ENCODE measurements around the gene NBEA.
"Not testable (repeated sequence)": the region's sequence is repeated elsewhere in the genome, so short reads cannot be mapped to it uniquely, and the experiment has no call there.

NBEA gene

GRCh38 chr13:34941835-34942731, at the start of gene NBEA:
Gene NBEA (plus strand): TSS chr13:34942270. CDS start chr13:34942821, 551 bp downstream.
- H3K4me3 ChIP-seq (ENCODE audit: low read depth in 1 of 2, low read length in 2 of 2): peak within 1 kb of the TSS; percentile 60 to 92
- no peaks in the 10 kb centered on the region for H3K27me3 ChIP-seq (ENCODE audit: low read depth, low read length)
- no peak within 1 kb of the TSS for H3K27ac ChIP-seq (ENCODE audit: low read length)

GRCh38 chr13:34894756-34895155, 47.3 kb upstream of the NBEA start:
- H3K27me3 ChIP-seq (ENCODE audit: low read depth, low read length): no peaks in the 10 kb centered on the region
- H3K4me1 ChIP-seq (ENCODE audit: control insufficient read depth in 1 of 2, insufficient read depth in 2 of 2, low read length in 2 of 2): no peaks in the 10 kb centered on the region
- no peaks in the 10 kb centered on the region for H3K9me3 ChIP-seq (ENCODE audit: control insufficient read depth in 1 of 2, low read length in 2 of 2)
- H3K4me3 ChIP-seq (ENCODE audit: low read depth in 1 of 2, low read length in 2 of 2): no peak overlapping the region
- no peak overlapping the region for H3K27ac ChIP-seq (ENCODE audit: low read length)
- H3K36me3 ChIP-seq (ENCODE audit: control insufficient read depth in 1 of 2, insufficient read depth in 2 of 2, low read length in 2 of 2): no peaks in the 10 kb centered on the region

More at GRCh38 chr13:34941835-34942731, at the start of gene NBEA:
- Histone ChIP-seq H3K4me1 (ENCODE audit: control insufficient read depth in 1 of 2, insufficient read depth in 2 of 2, low read length in 2 of 2) (peaks cover 0 to 7% of the 10 kb centered on the region in 2 donors), H3K36me3 (ENCODE audit: control insufficient read depth in 1 of 2, insufficient read depth in 2 of 2, low read length in 2 of 2) (no peaks in the 10 kb centered on the region), H3K9me3 (ENCODE audit: control insufficient read depth in 1 of 2, low read length in 2 of 2) (no peaks in the 10 kb centered on the region)

- no peaks in the 10 kb centered on the region for H3K36me3 ChIP-seq (ENCODE audit: control insufficient read depth in 1 of 2, insufficient read depth in 2 of 2, low read length in 2 of 2)
- no peak overlapping the region for H3K27ac ChIP-seq (ENCODE audit: low read length)
- no peaks in the 10 kb centered on the region for H3K4me1 ChIP-seq (ENCODE audit: control insufficient read depth in 1 of 2, insufficient read depth in 2 of 2, low read length in 2 of 2)
- no peaks in the 10 kb centered on the region for H3K27me3 ChIP-seq (ENCODE audit: low read depth, low read length)
- H3K9me3 ChIP-seq (ENCODE audit: control insufficient read depth in 1 of 2, low read length in 2 of 2): no peaks in the 10 kb centered on the region
- no peak overlapping the region for H3K4me3 ChIP-seq (ENCODE audit: low read depth in 1 of 2, low read length in 2 of 2)
Observed at GRCh38 chr13:34897220-34897619, 44.9 kb upstream of the NBEA start.

- no peaks in the 10 kb centered on the region for H3K36me3 ChIP-seq (ENCODE audit: control insufficient read depth in 1 of 2, insufficient read depth in 2 of 2, low read length in 2 of 2)
Observed at GRCh38 chr13:34899888-34900287, 42.2 kb upstream of the NBEA start.

GRCh38 chr13:34900288-34900739, 41.8 kb upstream of the NBEA start:
- Histone ChIP-seq H3K4me1 (ENCODE audit: control insufficient read depth in 1 of 2, insufficient read depth in 2 of 2, low read length in 2 of 2) (no peaks in the 10 kb centered on the region), H3K36me3 (ENCODE audit: control insufficient read depth in 1 of 2, insufficient read depth in 2 of 2, low read length in 2 of 2) (no peaks in the 10 kb centered on the region), H3K27ac (ENCODE audit: low read length) (no peak overlapping the region), H3K4me3 (ENCODE audit: low read depth in 1 of 2, low read length in 2 of 2) (no peak overlapping the region), H3K27me3 (ENCODE audit: low read depth, low read length) (no peaks in the 10 kb centered on the region), H3K9me3 (ENCODE audit: control insufficient read depth in 1 of 2, low read length in 2 of 2) (no peaks in the 10 kb centered on the region)

More at GRCh38 chr13:34899888-34900287, 42.2 kb upstream of the NBEA start:
- Histone ChIP-seq H3K4me3 (ENCODE audit: low read depth in 1 of 2, low read length in 2 of 2) (no peak overlapping the region), H3K9me3 (ENCODE audit: control insufficient read depth in 1 of 2, low read length in 2 of 2) (no peaks in the 10 kb centered on the region), H3K27ac (ENCODE audit: low read length) (no peak overlapping the region), H3K27me3 (ENCODE audit: low read depth, low read length) (no peaks in the 10 kb centered on the region), H3K4me1 (ENCODE audit: control insufficient read depth in 1 of 2, insufficient read depth in 2 of 2, low read length in 2 of 2) (no peaks in the 10 kb centered on the region)

- H3K4me1 ChIP-seq (ENCODE audit: control insufficient read depth in 1 of 2, insufficient read depth in 2 of 2, low read length in 2 of 2): no peaks in the 10 kb centered on the region
- no peak overlapping the region for H3K4me3 ChIP-seq (ENCODE audit: low read depth in 1 of 2, low read length in 2 of 2)
- no peaks in the 10 kb centered on the region for H3K36me3 ChIP-seq (ENCODE audit: control insufficient read depth in 1 of 2, insufficient read depth in 2 of 2, low read length in 2 of 2)
- no peaks in the 10 kb centered on the region for H3K27me3 ChIP-seq (ENCODE audit: low read depth, low read length)
- H3K27ac ChIP-seq (ENCODE audit: low read length): no peak overlapping the region
- no peaks in the 10 kb centered on the region for H3K9me3 ChIP-seq (ENCODE audit: control insufficient read depth in 1 of 2, low read length in 2 of 2)
Observed at GRCh38 chr13:34901572-34901971, 40.5 kb upstream of the NBEA start.

GRCh38 chr13:34911159-34911558, 30.9 kb upstream of the NBEA start:
- no peaks in the 10 kb centered on the region for H3K9me3 ChIP-seq (ENCODE audit: control insufficient read depth in 1 of 2, low read length in 2 of 2)
- H3K36me3 ChIP-seq (ENCODE audit: control insufficient read depth in 1 of 2, insufficient read depth in 2 of 2, low read length in 2 of 2): no peaks in the 10 kb centered on the region
- H3K4me1 ChIP-seq (ENCODE audit: control insufficient read depth in 1 of 2, insufficient read depth in 2 of 2, low read length in 2 of 2): no peaks in the 10 kb centered on the region
- H3K27me3 ChIP-seq (ENCODE audit: low read depth, low read length): no peaks in the 10 kb centered on the region
- H3K27ac ChIP-seq (ENCODE audit: low read length): no peak overlapping the region
- no peak overlapping the region for H3K4me3 ChIP-seq (ENCODE audit: low read depth in 1 of 2, low read length in 2 of 2)

GRCh38 chr13:34913040-34913439, 29.0 kb upstream of the NBEA start:
- H3K4me3 ChIP-seq (ENCODE audit: low read depth in 1 of 2, low read length in 2 of 2): no peak overlapping the region
- H3K9me3 ChIP-seq (ENCODE audit: control insufficient read depth in 1 of 2, low read length in 2 of 2): no peaks in the 10 kb centered on the region
- H3K4me1 ChIP-seq (ENCODE audit: control insufficient read depth in 1 of 2, insufficient read depth in 2 of 2, low read length in 2 of 2): no peaks in the 10 kb centered on the region
- H3K27ac ChIP-seq (ENCODE audit: low read length): no peak overlapping the region
- no peaks in the 10 kb centered on the region for H3K27me3 ChIP-seq (ENCODE audit: low read depth, low read length)
- no peaks in the 10 kb centered on the region for H3K36me3 ChIP-seq (ENCODE audit: control insufficient read depth in 1 of 2, insufficient read depth in 2 of 2, low read length in 2 of 2)

- Histone ChIP-seq H3K9me3 (ENCODE audit: control insufficient read depth in 1 of 2, low read length in 2 of 2) (no peaks in the 10 kb centered on the region), H3K27ac (ENCODE audit: low read length) (no peak overlapping the region), H3K36me3 (ENCODE audit: control insufficient read depth in 1 of 2, insufficient read depth in 2 of 2, low read length in 2 of 2) (no peaks in the 10 kb centered on the region), H3K4me1 (ENCODE audit: control insufficient read depth in 1 of 2, insufficient read depth in 2 of 2, low read length in 2 of 2) (no peaks in the 10 kb centered on the region), H3K27me3 (ENCODE audit: low read depth, low read length) (no peaks in the 10 kb centered on the region), H3K4me3 (ENCODE audit: low read depth in 1 of 2, low read length in 2 of 2) (no peak overlapping the region)
Observed at GRCh38 chr13:34914416-34914815, 27.7 kb upstream of the NBEA start.

GRCh38 chr13:34926508-34926907, 15.6 kb upstream of the NBEA start:
- no peaks in the 10 kb centered on the region for H3K36me3 ChIP-seq (ENCODE audit: control insufficient read depth in 1 of 2, insufficient read depth in 2 of 2, low read length in 2 of 2)
- H3K9me3 ChIP-seq (ENCODE audit: control insufficient read depth in 1 of 2, low read length in 2 of 2): no peaks in the 10 kb centered on the region
- H3K27ac ChIP-seq (ENCODE audit: low read length): no peak overlapping the region
- no peak overlapping the region for H3K4me3 ChIP-seq (ENCODE audit: low read depth in 1 of 2, low read length in 2 of 2)
- H3K4me1 ChIP-seq (ENCODE audit: control insufficient read depth in 1 of 2, insufficient read depth in 2 of 2, low read length in 2 of 2): no peaks in the 10 kb centered on the region
- no peaks in the 10 kb centered on the region for H3K27me3 ChIP-seq (ENCODE audit: low read depth, low read length)

GRCh38 chr13:34928676-34929075, 13.4 kb upstream of the NBEA start:
- not testable (repeated sequence) for H3K4me1 ChIP-seq (ENCODE audit: control insufficient read depth in 1 of 2, insufficient read depth in 2 of 2, low read length in 2 of 2); H3K4me3 ChIP-seq (ENCODE audit: low read depth in 1 of 2, low read length in 2 of 2); H3K9me3 ChIP-seq (ENCODE audit: control insufficient read depth in 1 of 2, low read length in 2 of 2); H3K27me3 ChIP-seq (ENCODE audit: low read depth, low read length); H3K27ac ChIP-seq (ENCODE audit: low read length); H3K36me3 ChIP-seq (ENCODE audit: control insufficient read depth in 1 of 2, insufficient read depth in 2 of 2, low read length in 2 of 2)

- no peaks in the 10 kb centered on the region for H3K9me3 ChIP-seq (ENCODE audit: control insufficient read depth in 1 of 2, low read length in 2 of 2)
- H3K27me3 ChIP-seq (ENCODE audit: low read depth, low read length): no peaks in the 10 kb centered on the region
- H3K4me3 ChIP-seq (ENCODE audit: low read depth in 1 of 2, low read length in 2 of 2): no peak overlapping the region
- H3K27ac ChIP-seq (ENCODE audit: low read length): no peak overlapping the region
- no peaks in the 10 kb centered on the region for H3K4me1 ChIP-seq (ENCODE audit: control insufficient read depth in 1 of 2, insufficient read depth in 2 of 2, low read length in 2 of 2)
- H3K36me3 ChIP-seq (ENCODE audit: control insufficient read depth in 1 of 2, insufficient read depth in 2 of 2, low read length in 2 of 2): no peaks in the 10 kb centered on the region
Observed at GRCh38 chr13:34931572-34931971, 10.5 kb upstream of the NBEA start.
